ENCODE results near the gene SCTR. TPM values are rescaled to one million over a fixed set of nuclear protein-coding genes. Genes with fewer than 3 reads are reported as not detected.

Gene SCTR
- polyA plus RNA-seq, 3 donors, result not detected

DNA sequence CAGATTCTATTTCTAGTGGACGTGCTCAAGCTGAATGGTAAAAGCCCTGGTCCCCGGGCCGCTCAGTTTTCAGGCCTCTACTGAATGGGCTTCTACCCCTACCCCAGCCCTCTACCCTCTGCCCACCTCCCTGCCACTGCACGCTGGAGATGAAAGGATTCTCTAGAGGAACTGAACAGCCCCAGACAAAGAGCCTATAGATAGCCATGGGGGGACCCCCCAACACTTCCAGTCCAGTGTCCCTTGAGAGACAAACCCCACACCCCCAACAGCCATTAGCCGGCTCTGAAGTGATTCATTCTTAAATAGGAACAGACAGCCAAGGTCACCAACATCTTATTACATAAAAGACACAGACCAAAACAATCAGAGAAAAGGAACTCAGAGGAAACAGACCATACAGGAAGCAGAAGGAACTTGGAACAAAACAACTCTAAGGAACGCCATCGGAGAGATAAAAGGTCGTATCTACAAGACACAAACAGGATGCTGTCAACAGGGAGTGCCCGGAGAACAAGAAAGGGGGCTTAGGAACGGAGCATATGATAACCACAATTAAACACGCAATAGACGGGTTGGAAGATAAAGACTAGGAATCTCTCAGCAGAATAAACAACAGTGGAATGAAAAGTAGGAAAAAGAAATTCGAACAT, 69.1 kb downstream of the SCTR start:
- Histone ChIP-seq H4K20me1 (ENCODE audit: insufficient read depth, low read length) (no peaks in the 10 kb centered on the region), H3K4me1 (ENCODE audit: control insufficient read depth in 1 of 2, insufficient read depth in 2 of 2, low read length in 2 of 2) (no peaks in the 10 kb centered on the region), H2AFZ (ENCODE audit: insufficient read depth, low read depth, low read length, poor library complexity, severe bottlenecking) (no peak overlapping the region), H3K4me2 (replicated peaks; ENCODE audit: extremely low read depth, low read length, poor library complexity, severe bottlenecking) (no peak overlapping the region), H3K36me3 (replicated peaks in 1 of 2; ENCODE audit: control insufficient read depth in 1 of 2, insufficient read depth in 2 of 2, low read length in 2 of 2) (no peaks in the 10 kb centered on the region), H3K9ac (ENCODE audit: insufficient read depth, low read length, poor library complexity, severe bottlenecking) (no peak overlapping the region), H3K79me2 (ENCODE audit: insufficient read depth, low read length) (no peaks in the 10 kb centered on the region), H3K27ac (ENCODE audit: low read depth in 1 of 2, low read length in 2 of 2) (no peak overlapping the region), H3K4me3 (replicated peaks in 1 of 3; ENCODE audit: low read depth in 2 of 3, low read length in 3 of 3) (no peak overlapping the region), H3K9me3 (replicated peaks in 1 of 2; ENCODE audit: control insufficient read depth in 1 of 2, insufficient read depth in 1 of 2, low read length in 2 of 2) (no peaks in the 10 kb centered on the region), H3K27me3 (ENCODE audit: control insufficient read depth in 2 of 2, insufficient read depth in 2 of 2, low read length in 2 of 2) (no peaks in the 10 kb centered on the region)
- H3K27ac Mint-ChIP-seq, result peak overlapping the region in 1 of 7 donors; percentile 2
- intact Hi-C loops (cut with micrococcal nuclease), result no loop called here
- peak overlapping the region in 1 of 2 donors; percentile 11 for H3K4me3 Mint-ChIP-seq
- TF ChIP-seq CTCF (IDR thresholded peaks at IDR 0.05), result no peak
- H3K27me3 Mint-ChIP-seq (ENCODE audit: low read depth in 3 of 3), result peaks cover 10 to 20% (median 12%) of the 10 kb centered on the region in 3 donors
- 82% methylated on average over 4 of the region's 13 CpGs for WGBS (ENCODE audit: insufficient coverage)
- no peaks in the 10 kb centered on the region for H3K4me1 Mint-ChIP-seq
- H3K9me3 Mint-ChIP-seq, result peaks cover 0 to 2% (median 0%) of the 10 kb centered on the region in 7 donors
- no peak for DNase-seq
- H3K36me3 Mint-ChIP-seq, result no peaks in the 10 kb centered on the region

DNA sequence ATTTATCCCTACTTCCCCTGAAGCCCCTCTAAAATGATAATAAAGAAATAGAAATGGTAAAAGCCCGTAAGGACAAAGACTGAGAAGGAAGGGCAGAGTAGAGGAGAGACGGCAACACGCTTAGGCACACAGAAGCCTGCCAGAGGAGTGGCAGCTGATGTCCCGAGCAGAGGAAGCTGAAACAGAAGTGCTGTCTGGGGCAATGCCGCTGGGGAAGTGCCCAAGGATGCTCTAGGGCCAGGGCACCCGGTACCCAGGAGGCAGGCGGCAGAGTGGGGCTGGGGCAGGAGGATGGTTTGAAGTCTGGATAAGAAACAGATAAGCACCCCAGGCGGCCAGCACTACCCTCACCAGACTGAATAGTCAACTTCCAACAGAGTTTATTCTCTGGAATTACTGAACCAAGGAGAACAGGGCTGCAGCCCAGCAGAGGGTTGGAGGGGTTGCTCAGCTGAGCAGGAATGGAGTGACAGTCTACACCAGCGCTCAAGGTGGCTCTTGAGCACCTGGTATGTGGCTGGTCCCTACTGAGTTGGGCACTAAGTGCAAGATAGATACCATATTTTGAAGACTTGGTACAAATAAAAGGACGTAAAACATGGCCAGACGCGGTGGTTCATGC, 70.2 kb downstream of the SCTR start:
- H3K4me2 ChIP-seq (replicated peaks; ENCODE audit: extremely low read depth, low read length, poor library complexity, severe bottlenecking), result no peak overlapping the region
- intact Hi-C loops (cut with micrococcal nuclease), result no loop called here
- DNase-seq, result no peak
- no peak for TF ChIP-seq CTCF (IDR thresholded peaks at IDR 0.05)
- Mint-ChIP-seq H3K4me1 (no peaks in the 10 kb centered on the region), H3K36me3 (no peaks in the 10 kb centered on the region), H3K9me3 (peaks cover 0 to 2% (median 0%) of the 10 kb centered on the region in 7 donors), H3K27me3 (ENCODE audit: low read depth in 3 of 3) (peaks cover 10 to 20% (median 15%) of the 10 kb centered on the region in 3 donors), H3K27ac (no peak overlapping the region), H3K4me3 (no peak overlapping the region)
- H3K79me2 ChIP-seq (ENCODE audit: insufficient read depth, low read length), result no peaks in the 10 kb centered on the region
- H3K9me3 ChIP-seq (replicated peaks in 1 of 2; ENCODE audit: control insufficient read depth in 1 of 2, insufficient read depth in 1 of 2, low read length in 2 of 2), result no peaks in the 10 kb centered on the region
- no peaks in the 10 kb centered on the region for H3K36me3 ChIP-seq (replicated peaks in 1 of 2; ENCODE audit: control insufficient read depth in 1 of 2, insufficient read depth in 2 of 2, low read length in 2 of 2)
- 58% methylated on average over 9 of the region's 12 CpGs for WGBS (ENCODE audit: insufficient coverage)
- no peak overlapping the region for H3K4me3 ChIP-seq (replicated peaks in 1 of 3; ENCODE audit: low read depth in 2 of 3, low read length in 3 of 3)
- no peak overlapping the region for H3K27ac ChIP-seq (ENCODE audit: low read depth in 1 of 2, low read length in 2 of 2)
- H3K9ac ChIP-seq (ENCODE audit: insufficient read depth, low read length, poor library complexity, severe bottlenecking), result no peak overlapping the region
- no peaks in the 10 kb centered on the region for H3K27me3 ChIP-seq (ENCODE audit: control insufficient read depth in 2 of 2, insufficient read depth in 2 of 2, low read length in 2 of 2)
- H2AFZ ChIP-seq (ENCODE audit: insufficient read depth, low read depth, low read length, poor library complexity, severe bottlenecking), result no peak overlapping the region
- no peaks in the 10 kb centered on the region for H3K4me1 ChIP-seq (ENCODE audit: control insufficient read depth in 1 of 2, insufficient read depth in 2 of 2, low read length in 2 of 2)
- no peaks in the 10 kb centered on the region for H4K20me1 ChIP-seq (ENCODE audit: insufficient read depth, low read length)

Measured in CD14-positive monocyte (primary cell).